Measurements from ENCODE around the gene DLX4. TPM values are rescaled to one million over a fixed set of nuclear protein-coding genes. Genes with fewer than 3 reads are reported as not detected.

The DLX4 gene
- 1.2 TPM for total RNA-seq

DNA sequence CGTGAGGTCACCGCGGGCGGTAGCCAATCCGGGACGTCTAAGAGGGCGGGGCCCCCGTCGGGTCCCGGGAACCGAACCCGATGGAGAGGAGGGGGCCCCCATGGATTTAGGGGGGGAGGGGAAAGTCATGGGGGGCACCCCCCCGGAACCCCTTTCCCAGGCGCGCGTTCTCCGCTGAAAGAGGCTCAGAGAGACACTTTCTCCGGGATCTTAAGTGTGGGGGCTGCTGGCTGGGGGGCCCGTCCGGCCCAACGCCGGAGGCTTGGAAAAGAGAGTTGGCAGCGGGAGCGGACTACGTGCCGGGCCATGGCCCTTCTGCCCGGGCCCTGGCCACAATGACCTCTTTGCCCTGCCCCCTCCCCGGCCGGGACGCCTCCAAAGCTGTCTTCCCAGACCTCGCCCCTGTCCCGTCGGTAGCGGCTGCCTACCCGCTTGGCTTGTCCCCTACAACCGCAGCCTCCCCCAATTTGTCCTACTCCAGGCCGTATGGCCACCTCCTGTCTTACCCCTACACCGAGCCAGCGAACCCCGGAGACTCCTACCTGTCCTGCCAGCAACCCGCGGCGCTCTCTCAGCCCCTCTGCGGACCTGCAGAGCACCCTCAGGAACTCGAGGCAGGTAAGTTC, at the start of gene DLX4:
Gene DLX4 (plus strand): TSS at position 57 of the 626 bp plus-strand sequence. CDS start 279 bp downstream, at position 336.
- no peak within 1 kb of the TSS for H3K27ac ChIP-seq
- no peaks in the 10 kb centered on the region for H3K36me3 ChIP-seq
- intact Hi-C loops (cut with DNase I) = no loop called here
- DNase-seq (ENCODE audit: extremely low spot score in 2 of 2) = no peak
- TF ChIP-seq POLR2AphosphoS5 (IDR thresholded peaks at IDR 0.05; ENCODE audit: insufficient read depth in 1 of 2, low read depth in 1 of 2) (no peak), POLR2A (IDR thresholded peaks at IDR 0.05) (no peak)
- TF ChIP-seq, protein P1, sequence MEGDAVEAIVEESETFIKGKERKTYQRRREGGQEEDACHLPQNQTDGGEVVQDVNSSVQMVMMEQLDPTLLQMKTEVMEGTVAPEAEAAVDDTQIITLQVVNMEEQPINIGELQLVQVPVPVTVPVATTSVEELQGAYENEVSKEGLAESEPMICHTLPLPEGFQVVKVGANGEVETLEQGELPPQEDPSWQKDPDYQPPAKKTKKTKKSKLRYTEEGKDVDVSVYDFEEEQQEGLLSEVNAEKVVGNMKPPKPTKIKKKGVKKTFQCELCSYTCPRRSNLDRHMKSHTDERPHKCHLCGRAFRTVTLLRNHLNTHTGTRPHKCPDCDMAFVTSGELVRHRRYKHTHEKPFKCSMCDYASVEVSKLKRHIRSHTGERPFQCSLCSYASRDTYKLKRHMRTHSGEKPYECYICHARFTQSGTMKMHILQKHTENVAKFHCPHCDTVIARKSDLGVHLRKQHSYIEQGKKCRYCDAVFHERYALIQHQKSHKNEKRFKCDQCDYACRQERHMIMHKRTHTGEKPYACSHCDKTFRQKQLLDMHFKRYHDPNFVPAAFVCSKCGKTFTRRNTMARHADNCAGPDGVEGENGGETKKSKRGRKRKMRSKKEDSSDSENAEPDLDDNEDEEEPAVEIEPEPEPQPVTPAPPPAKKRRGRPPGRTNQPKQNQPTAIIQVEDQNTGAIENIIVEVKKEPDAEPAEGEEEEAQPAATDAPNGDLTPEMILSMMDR (IDR thresholded peaks at IDR 0.05) = no peak
- H3K9me3 ChIP-seq = no peaks in the 10 kb centered on the region
- H3K27me3 ChIP-seq = peaks cover 28% of the 10 kb centered on the region
- peak within 1 kb of the TSS; percentile 39 to 53 for H3K4me3 ChIP-seq
- H3K4me1 ChIP-seq = peaks cover 39% of the 10 kb centered on the region

- H3K4me1 ChIP-seq = no peaks in the 10 kb centered on the region
- H3K27ac ChIP-seq = no peak overlapping the region
- TF ChIP-seq, protein P1 (IDR thresholded peaks at IDR 0.05) = no peak
- no peak for TF ChIP-seq POLR2A (IDR thresholded peaks at IDR 0.05)
- TF ChIP-seq POLR2AphosphoS5 (IDR thresholded peaks at IDR 0.05; ENCODE audit: insufficient read depth in 1 of 2, low read depth in 1 of 2) = no peak
- no peaks in the 10 kb centered on the region for H3K36me3 ChIP-seq
- H3K4me3 ChIP-seq = no peak overlapping the region
- H3K9me3 ChIP-seq = no peaks in the 10 kb centered on the region
- no peak for DNase-seq (ENCODE audit: extremely low spot score in 2 of 2)
- no peaks in the 10 kb centered on the region for H3K27me3 ChIP-seq
- intact Hi-C loops (cut with DNase I) = no loop called here
Measured at GRCh38 chr17:49920030-49920769, 48.8 kb upstream of the DLX4 start.

DNA sequence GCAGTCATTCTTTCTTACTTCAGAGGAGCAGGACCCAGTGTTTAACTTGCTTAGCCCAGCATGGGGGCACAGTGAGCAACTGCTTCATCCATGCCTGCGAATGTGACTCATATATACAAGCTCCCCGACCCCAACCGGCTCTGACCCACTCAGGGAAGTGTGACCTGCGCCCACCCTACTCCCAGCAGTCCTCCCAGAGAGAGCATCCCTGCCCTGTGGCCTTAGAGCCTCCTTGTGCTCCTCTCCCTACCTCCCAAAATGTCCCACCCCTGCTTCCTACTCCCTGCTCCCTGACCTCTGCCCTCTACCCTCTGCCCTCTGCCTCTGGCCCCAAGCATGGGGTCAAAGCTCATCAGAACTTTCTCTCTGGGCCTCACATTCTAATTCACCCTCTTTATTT, 46.9 kb upstream of the DLX4 start:
- TF ChIP-seq, protein P1 (IDR thresholded peaks at IDR 0.05) = no peak
- no peak for TF ChIP-seq POLR2AphosphoS5 (IDR thresholded peaks at IDR 0.05; ENCODE audit: insufficient read depth in 1 of 2, low read depth in 1 of 2)
- intact Hi-C loops (cut with DNase I) = no loop called here
- no peak overlapping the region for H3K4me3 ChIP-seq
- H3K9me3 ChIP-seq = no peaks in the 10 kb centered on the region
- DNase-seq (ENCODE audit: extremely low spot score in 2 of 2) = no peak
- no peaks in the 10 kb centered on the region for H3K27me3 ChIP-seq
- H3K4me1 ChIP-seq = peaks cover 6% of the 10 kb centered on the region
- H3K27ac ChIP-seq = no peak overlapping the region
- H3K36me3 ChIP-seq = no peaks in the 10 kb centered on the region

GRCh38 chr17:49924116-49924515, 44.9 kb upstream of the DLX4 start:
- no peaks in the 10 kb centered on the region for H3K9me3 ChIP-seq
- H3K27ac ChIP-seq = no peak overlapping the region
- no peak for TF ChIP-seq POLR2AphosphoS5 (IDR thresholded peaks at IDR 0.05; ENCODE audit: insufficient read depth in 1 of 2, low read depth in 1 of 2)
- TF ChIP-seq, protein P1 (IDR thresholded peaks at IDR 0.05) = no peak
- TF ChIP-seq POLR2A (IDR thresholded peaks at IDR 0.05) = no peak
- intact Hi-C loops (cut with DNase I) = no loop called here
- no peak for DNase-seq (ENCODE audit: extremely low spot score in 2 of 2)
- H3K27me3 ChIP-seq = no peaks in the 10 kb centered on the region
- H3K4me1 ChIP-seq = peaks cover 6% of the 10 kb centered on the region
- no peak overlapping the region for H3K4me3 ChIP-seq
- no peaks in the 10 kb centered on the region for H3K36me3 ChIP-seq

- Histone ChIP-seq H3K4me3 (no peak overlapping the region), H3K27me3 (no peaks in the 10 kb centered on the region), H3K4me1 (peaks cover 6% of the 10 kb centered on the region), H3K9me3 (no peaks in the 10 kb centered on the region), H3K27ac (no peak overlapping the region), H3K36me3 (no peaks in the 10 kb centered on the region)
- DNase-seq (ENCODE audit: extremely low spot score in 2 of 2) = no peak
- intact Hi-C loops (cut with DNase I) = no loop called here
- TF ChIP-seq, protein P1 (IDR thresholded peaks at IDR 0.05) = no peak
- TF ChIP-seq POLR2AphosphoS5 (IDR thresholded peaks at IDR 0.05; ENCODE audit: insufficient read depth in 1 of 2, low read depth in 1 of 2) (no peak), POLR2A (IDR thresholded peaks at IDR 0.05) (no peak)
Measured at GRCh38 chr17:49924589-49924988, 44.4 kb upstream of the DLX4 start.

Measured in vagina (tissue), 2 donors.